ENCODE results near the gene E2F8. TPM values are rescaled to one million over a fixed set of nuclear protein-coding genes. Genes with fewer than 3 reads are reported as not detected.

Gene E2F8
- total RNA-seq, 2 donors from 2014 or later, result 0.46 to 0.57 TPM

DNA sequence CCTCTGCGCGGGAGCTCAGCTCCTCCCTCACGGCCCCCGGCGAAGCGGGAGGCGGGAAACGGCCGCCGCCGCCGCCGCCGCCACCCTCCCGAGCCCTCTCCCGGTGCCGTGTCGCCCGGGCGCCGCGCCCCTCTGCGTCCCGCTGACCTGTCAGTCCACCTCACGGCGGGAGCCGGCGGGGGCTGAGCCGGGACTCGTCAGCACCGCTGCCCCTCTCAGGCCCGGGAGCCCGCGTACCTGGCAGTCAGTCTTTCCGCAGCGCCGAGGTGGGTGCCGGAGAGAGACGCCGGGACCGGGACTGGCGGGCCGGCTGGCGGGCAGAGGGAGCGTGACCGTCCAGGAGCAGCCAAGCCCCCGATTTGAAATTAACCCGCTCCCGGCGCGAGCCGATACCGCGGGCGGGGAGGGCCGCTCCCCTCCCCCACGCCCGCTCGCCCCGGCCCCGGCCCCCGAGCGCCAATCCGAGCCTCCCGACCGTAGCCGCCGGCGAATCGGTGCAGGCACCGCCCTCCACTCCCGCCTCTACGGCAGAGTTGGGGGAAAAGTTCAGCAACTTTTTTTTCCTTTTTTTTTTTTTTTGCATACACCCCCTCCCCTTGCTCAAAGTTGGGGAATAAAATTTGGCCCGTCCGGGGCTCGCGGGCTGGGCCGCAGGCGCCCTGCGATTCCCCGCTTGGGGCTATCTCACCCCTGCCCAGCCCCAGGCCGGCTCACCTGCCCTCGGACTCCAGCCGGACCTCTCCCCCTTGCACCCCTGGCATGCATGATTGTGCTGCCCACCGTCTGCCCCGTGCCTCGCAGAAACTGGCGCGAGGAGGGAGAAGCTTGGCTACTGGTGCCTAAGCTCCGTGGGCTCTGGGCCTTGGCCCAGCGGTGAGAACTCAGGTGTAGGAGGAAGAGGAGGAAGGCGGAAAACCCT lies 774 bp upstream of the E2F8 start:
- H3K27ac ChIP-seq, result no peak overlapping the region
- intact Hi-C loops (cut with DNase I), result no loop called here
- H3K27me3 ChIP-seq (replicated peaks; ENCODE audit: insufficient read depth), result peaks cover 6% of the 10 kb centered on the region
- no peaks in the 10 kb centered on the region for H3K36me3 ChIP-seq
- no peak for DNase-seq (ENCODE audit: low spot score)
- WGBS, result under 1% methylated on average over 58 of the region's 92 CpGs
- H3K4me1 ChIP-seq (replicated peaks), result no peaks in the 10 kb centered on the region
- H3K9me3 ChIP-seq, result no peaks in the 10 kb centered on the region
- TF ChIP-seq POLR2A (IDR thresholded peaks at IDR 0.05) (no peak), POLR2AphosphoS5 (IDR thresholded peaks at IDR 0.05) (no peak)
- TF ChIP-seq, protein P1, sequence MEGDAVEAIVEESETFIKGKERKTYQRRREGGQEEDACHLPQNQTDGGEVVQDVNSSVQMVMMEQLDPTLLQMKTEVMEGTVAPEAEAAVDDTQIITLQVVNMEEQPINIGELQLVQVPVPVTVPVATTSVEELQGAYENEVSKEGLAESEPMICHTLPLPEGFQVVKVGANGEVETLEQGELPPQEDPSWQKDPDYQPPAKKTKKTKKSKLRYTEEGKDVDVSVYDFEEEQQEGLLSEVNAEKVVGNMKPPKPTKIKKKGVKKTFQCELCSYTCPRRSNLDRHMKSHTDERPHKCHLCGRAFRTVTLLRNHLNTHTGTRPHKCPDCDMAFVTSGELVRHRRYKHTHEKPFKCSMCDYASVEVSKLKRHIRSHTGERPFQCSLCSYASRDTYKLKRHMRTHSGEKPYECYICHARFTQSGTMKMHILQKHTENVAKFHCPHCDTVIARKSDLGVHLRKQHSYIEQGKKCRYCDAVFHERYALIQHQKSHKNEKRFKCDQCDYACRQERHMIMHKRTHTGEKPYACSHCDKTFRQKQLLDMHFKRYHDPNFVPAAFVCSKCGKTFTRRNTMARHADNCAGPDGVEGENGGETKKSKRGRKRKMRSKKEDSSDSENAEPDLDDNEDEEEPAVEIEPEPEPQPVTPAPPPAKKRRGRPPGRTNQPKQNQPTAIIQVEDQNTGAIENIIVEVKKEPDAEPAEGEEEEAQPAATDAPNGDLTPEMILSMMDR (IDR thresholded peaks at IDR 0.05), result no peak
- H3K4me3 ChIP-seq, result peak overlapping the region; percentile 44 to 54

DNA sequence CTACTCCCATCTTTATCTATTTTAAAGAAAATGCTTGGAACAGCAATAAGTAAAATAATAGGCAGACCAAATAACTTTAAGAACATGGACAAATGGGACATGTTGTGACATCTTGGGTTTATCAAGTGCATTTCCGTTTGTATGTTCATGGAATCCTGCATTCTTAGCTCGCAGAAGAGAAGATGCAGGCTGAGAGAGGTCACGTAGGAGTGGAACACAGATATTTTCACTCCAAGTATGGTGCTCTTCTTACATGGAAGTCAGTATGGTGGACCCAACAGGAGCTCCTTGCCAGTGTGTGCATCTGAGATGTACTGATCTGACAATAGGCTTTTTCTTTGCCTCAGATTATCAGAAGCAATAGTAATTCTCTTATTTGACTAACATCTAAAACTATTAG lies 1.7 kb downstream of the E2F8 start:
- TF ChIP-seq POLR2A (IDR thresholded peaks at IDR 0.05), result no peak
- TF ChIP-seq POLR2AphosphoS5 (IDR thresholded peaks at IDR 0.05), result no peak
- TF ChIP-seq, protein P1 (IDR thresholded peaks at IDR 0.05), result no peak
- H3K4me3 ChIP-seq, result no peak overlapping the region
- intact Hi-C loops (cut with DNase I), result no loop called here
- no peak for DNase-seq (ENCODE audit: low spot score)
- no peak overlapping the region for H3K27ac ChIP-seq
- H3K36me3 ChIP-seq, result no peaks in the 10 kb centered on the region
- 93% methylated on average over 3 of the region's 3 CpGs for WGBS
- H3K9me3 ChIP-seq, result no peaks in the 10 kb centered on the region
- H3K27me3 ChIP-seq (replicated peaks; ENCODE audit: insufficient read depth), result peaks cover 6% of the 10 kb centered on the region
- H3K4me1 ChIP-seq (replicated peaks), result no peaks in the 10 kb centered on the region

DNA sequence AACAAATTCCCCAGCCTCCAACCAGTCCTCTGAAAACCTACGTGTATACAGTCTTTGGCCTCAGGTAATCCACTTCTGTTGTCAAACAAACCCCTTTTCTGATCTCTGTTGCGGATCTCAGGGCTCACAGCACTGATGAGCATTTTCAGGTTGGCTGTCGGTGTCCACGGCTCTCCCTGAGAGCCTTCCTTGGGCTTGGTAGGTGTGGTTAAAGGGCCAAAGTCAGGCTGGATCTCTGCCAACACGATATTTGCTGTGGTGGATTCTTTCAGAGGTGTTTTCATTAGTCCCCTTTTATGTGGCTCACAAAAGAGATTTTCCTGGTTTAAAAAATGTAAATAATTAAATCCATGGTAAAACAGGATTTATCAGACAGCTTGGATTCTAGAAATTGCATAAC lies 2.9 kb downstream of the E2F8 start:
- Histone ChIP-seq H3K27me3 (replicated peaks; ENCODE audit: insufficient read depth) (peaks cover 6% of the 10 kb centered on the region), H3K9me3 (no peaks in the 10 kb centered on the region), H3K4me1 (replicated peaks) (no peaks in the 10 kb centered on the region), H3K4me3 (no peak overlapping the region), H3K27ac (no peak overlapping the region), H3K36me3 (no peaks in the 10 kb centered on the region)
- no peak for TF ChIP-seq POLR2AphosphoS5 (IDR thresholded peaks at IDR 0.05)
- 69% methylated on average over 5 of the region's 5 CpGs for WGBS
- intact Hi-C loops (cut with DNase I), result no loop called here
- no peak for DNase-seq (ENCODE audit: low spot score)

DNA sequence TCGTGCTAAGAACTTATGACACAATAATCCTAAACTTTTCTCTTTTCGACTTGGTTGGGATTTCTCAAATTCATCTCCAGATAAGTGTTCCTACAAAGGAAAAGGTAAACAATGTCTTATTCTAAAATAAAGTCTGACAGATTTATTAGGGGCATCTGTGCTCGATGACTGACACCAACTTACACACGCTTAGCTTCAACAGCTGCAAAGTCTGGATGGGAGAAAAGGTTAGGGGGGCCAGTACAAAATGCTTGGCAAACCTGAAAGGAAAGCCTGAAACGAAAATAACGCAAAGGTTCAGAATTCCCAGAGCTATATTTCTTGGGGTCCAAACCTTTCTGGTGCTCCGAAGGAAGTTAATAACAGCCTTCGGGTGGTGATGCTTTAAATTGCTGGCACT lies 3.4 kb downstream of the E2F8 start:
- intact Hi-C loops (cut with DNase I), result no loop called here
- TF ChIP-seq POLR2AphosphoS5 (IDR thresholded peaks at IDR 0.05), result no peak
- TF ChIP-seq, protein P1 (IDR thresholded peaks at IDR 0.05), result no peak
- Histone ChIP-seq H3K4me3 (no peak overlapping the region), H3K36me3 (no peaks in the 10 kb centered on the region), H3K27me3 (replicated peaks; ENCODE audit: insufficient read depth) (peaks cover 3% of the 10 kb centered on the region), H3K9me3 (no peaks in the 10 kb centered on the region), H3K4me1 (replicated peaks) (no peaks in the 10 kb centered on the region), H3K27ac (no peak overlapping the region)
- DNase-seq (ENCODE audit: low spot score), result no peak
- WGBS, result 68% methylated on average over 8 of the region's 8 CpGs

DNA sequence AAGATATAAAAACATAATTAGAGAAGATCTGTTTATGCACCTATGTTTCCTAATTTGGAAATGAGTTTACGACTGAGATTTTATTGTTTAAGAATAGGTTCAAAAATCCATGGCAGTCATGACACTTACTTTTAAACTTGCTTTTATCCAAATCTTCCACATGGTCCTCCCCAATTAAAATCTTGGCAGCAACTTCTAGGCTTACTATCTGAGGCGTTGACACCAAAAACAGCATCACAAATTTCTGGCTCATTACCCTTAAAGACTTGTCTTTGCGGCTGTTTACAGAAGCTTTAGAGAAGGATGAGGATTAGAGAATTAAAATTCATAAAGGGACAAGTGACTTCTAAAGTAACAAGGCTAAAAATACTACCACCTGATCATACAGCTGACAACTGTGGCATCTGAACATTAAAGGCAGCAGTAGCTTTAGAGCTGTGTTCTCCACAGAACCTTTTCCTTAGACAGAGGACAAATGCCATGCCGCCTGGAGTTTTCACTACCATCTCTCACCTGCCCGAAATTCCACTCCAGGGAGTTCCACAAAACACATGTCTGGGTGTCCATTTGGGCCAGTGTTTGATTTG lies 6.4 kb downstream of the E2F8 start:
- intact Hi-C loops (cut with DNase I), result no loop called here
- H3K27me3 ChIP-seq (replicated peaks; ENCODE audit: insufficient read depth), result no peaks in the 10 kb centered on the region
- H3K9me3 ChIP-seq, result no peaks in the 10 kb centered on the region
- TF ChIP-seq, protein P1 (IDR thresholded peaks at IDR 0.05), result no peak
- TF ChIP-seq POLR2AphosphoS5 (IDR thresholded peaks at IDR 0.05), result no peak
- no peak for TF ChIP-seq POLR2A (IDR thresholded peaks at IDR 0.05)
- 77% methylated on average over 5 of the region's 5 CpGs for WGBS
- no peak overlapping the region for H3K4me3 ChIP-seq
- H3K36me3 ChIP-seq, result no peaks in the 10 kb centered on the region
- no peak for DNase-seq (ENCODE audit: low spot score)
- H3K4me1 ChIP-seq (replicated peaks), result no peaks in the 10 kb centered on the region
- no peak overlapping the region for H3K27ac ChIP-seq

Measured in prostate gland (tissue), 2 donors.